ENCODE measurements around the gene PHC2.

The PHC2 gene

GRCh38 chr1:33276573-33277298, 154.2 kb downstream of the PHC2 start:
- Histone ChIP-seq H4K20me1 (ENCODE audit: low read depth, low read length) (no peaks in the 10 kb centered on the region), H3K9me3 (ENCODE audit: insufficient read depth, low read length) (no peaks in the 10 kb centered on the region), H3K4me2 (ENCODE audit: low read depth, low read length, poor library complexity, severe bottlenecking) (no peak overlapping the region), H3F3A (ENCODE audit: insufficient read depth) (no peaks in the 10 kb centered on the region), H3K27ac (ENCODE audit: low read depth, low read length) (no peak overlapping the region), H3K27me3 (ENCODE audit: low read length) (no peaks in the 10 kb centered on the region), H3K9me2 (replicated peaks; ENCODE audit: insufficient read depth, low read length) (no peaks in the 10 kb centered on the region), H3K79me2 (ENCODE audit: insufficient read depth, low read length) (no peaks in the 10 kb centered on the region), H2AFZ (ENCODE audit: low read depth, low read length, severe bottlenecking) (no peak overlapping the region), H3K4me3 (ENCODE audit: insufficient read depth, low read length, poor library complexity, severe bottlenecking) (no peak overlapping the region), H3K9ac (ENCODE audit: low read length) (no peak overlapping the region), H3K36me3 (ENCODE audit: low read length) (no peaks in the 10 kb centered on the region)
- TF ChIP-seq CTCF (IDR thresholded peaks at IDR 0.05; ENCODE audit: insufficient read depth, low read length, poor library complexity, severe bottlenecking) (no peak), EZH2phosphoT487 (conservative IDR thresholded peaks at IDR 0.05; ENCODE audit: low read length) (no peak)

GRCh38 chr1:33275706-33276572, 155.0 kb downstream of the PHC2 start:
- TF ChIP-seq EZH2phosphoT487 (conservative IDR thresholded peaks at IDR 0.05; ENCODE audit: low read length) (no peak), CTCF (IDR thresholded peaks at IDR 0.05; ENCODE audit: insufficient read depth, low read length, poor library complexity, severe bottlenecking) (no peak)
- Histone ChIP-seq H3K4me3 (ENCODE audit: insufficient read depth, low read length, poor library complexity, severe bottlenecking) (no peak overlapping the region), H3K9me2 (replicated peaks; ENCODE audit: insufficient read depth, low read length) (no peaks in the 10 kb centered on the region), H4K20me1 (ENCODE audit: low read depth, low read length) (no peaks in the 10 kb centered on the region), H3K27me3 (ENCODE audit: low read length) (no peaks in the 10 kb centered on the region), H3K9me3 (ENCODE audit: insufficient read depth, low read length) (no peaks in the 10 kb centered on the region), H3K9ac (ENCODE audit: low read length) (no peak overlapping the region), H3K79me2 (ENCODE audit: insufficient read depth, low read length) (no peaks in the 10 kb centered on the region), H3K36me3 (ENCODE audit: low read length) (no peaks in the 10 kb centered on the region), H2AFZ (ENCODE audit: low read depth, low read length, severe bottlenecking) (no peak overlapping the region), H3K4me2 (ENCODE audit: low read depth, low read length, poor library complexity, severe bottlenecking) (no peak overlapping the region), H3K27ac (ENCODE audit: low read depth, low read length) (no peak overlapping the region), H3F3A (ENCODE audit: insufficient read depth) (no peaks in the 10 kb centered on the region)

- H3K27ac ChIP-seq (ENCODE audit: low read depth, low read length), result no peak overlapping the region
- no peaks in the 10 kb centered on the region for H4K20me1 ChIP-seq (ENCODE audit: low read depth, low read length)
- H3K9ac ChIP-seq (ENCODE audit: low read length), result no peak overlapping the region
- H3K27me3 ChIP-seq (ENCODE audit: low read length), result no peaks in the 10 kb centered on the region
- no peak overlapping the region for H3K4me3 ChIP-seq (ENCODE audit: insufficient read depth, low read length, poor library complexity, severe bottlenecking)
- H3F3A ChIP-seq (ENCODE audit: insufficient read depth), result no peaks in the 10 kb centered on the region
- TF ChIP-seq CTCF (IDR thresholded peaks at IDR 0.05; ENCODE audit: insufficient read depth, low read length, poor library complexity, severe bottlenecking), result no peak
- no peak for TF ChIP-seq EZH2phosphoT487 (conservative IDR thresholded peaks at IDR 0.05; ENCODE audit: low read length)
- no peak overlapping the region for H2AFZ ChIP-seq (ENCODE audit: low read depth, low read length, severe bottlenecking)
- no peaks in the 10 kb centered on the region for H3K79me2 ChIP-seq (ENCODE audit: insufficient read depth, low read length)
- no peaks in the 10 kb centered on the region for H3K9me3 ChIP-seq (ENCODE audit: insufficient read depth, low read length)
- no peaks in the 10 kb centered on the region for H3K36me3 ChIP-seq (ENCODE audit: low read length)
- no peaks in the 10 kb centered on the region for H3K9me2 ChIP-seq (replicated peaks; ENCODE audit: insufficient read depth, low read length)
- no peak overlapping the region for H3K4me2 ChIP-seq (ENCODE audit: low read depth, low read length, poor library complexity, severe bottlenecking)
Observed at GRCh38 chr1:33275195-33275594, 155.7 kb downstream of the PHC2 start.
